ENCODE data around the gene SDC1.

- TF ChIP-seq CTCF (IDR thresholded peaks at IDR 0.05) (no peak), POLR2A (IDR thresholded peaks at IDR 0.05) (no peak), POLR2AphosphoS5 (IDR thresholded peaks at IDR 0.05; ENCODE audit: insufficient read depth in 1 of 2, low read depth in 1 of 2) (no peak)
These were observed 60.7 kb downstream of the SDC1 start for GRCh38 chr2:20164061-20164733.

Measured in vagina (tissue), 2 donors.